ENCODE measurements around the gene C2orf76. TPM values are rescaled to one million over a fixed set of nuclear protein-coding genes. Genes with fewer than 3 reads are reported as not detected.
A peak's percentile ranks its signal among the peaks of the same experiment; 100 is the strongest.

Gene C2orf76
- total RNA-seq, 1 experiment from 2014 or later: 5.7 TPM

DNA sequence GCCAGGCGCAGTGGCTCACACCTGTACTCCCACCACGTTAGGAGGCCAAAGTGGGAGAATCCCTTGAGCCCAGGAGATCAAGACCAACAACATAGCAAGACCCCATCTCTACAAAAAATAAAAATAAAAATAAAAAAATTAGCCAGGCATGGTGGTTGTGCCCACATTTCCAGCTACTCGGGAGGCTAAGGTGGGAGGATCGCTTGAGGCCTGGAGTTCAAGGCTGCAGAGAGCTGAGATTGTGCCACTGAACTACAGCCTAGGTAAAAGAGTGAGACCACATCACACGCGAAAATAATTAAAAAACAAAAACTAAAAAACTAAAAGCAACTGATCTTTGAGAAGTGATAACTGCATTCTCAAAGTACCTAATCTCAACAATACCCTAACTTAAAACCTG is 1.8 kb downstream of the C2orf76 start:
- Histone ChIP-seq H3K79me2 (ENCODE audit: insufficient read depth, low read length) (peaks cover 1% of the 10 kb centered on the region; the same call in 1 of the 2 replicates), H4K20me1 (ENCODE audit: control insufficient read depth, insufficient read depth, insufficient read length) (no peaks in the 10 kb centered on the region)
- TF ChIP-seq, protein P1, sequence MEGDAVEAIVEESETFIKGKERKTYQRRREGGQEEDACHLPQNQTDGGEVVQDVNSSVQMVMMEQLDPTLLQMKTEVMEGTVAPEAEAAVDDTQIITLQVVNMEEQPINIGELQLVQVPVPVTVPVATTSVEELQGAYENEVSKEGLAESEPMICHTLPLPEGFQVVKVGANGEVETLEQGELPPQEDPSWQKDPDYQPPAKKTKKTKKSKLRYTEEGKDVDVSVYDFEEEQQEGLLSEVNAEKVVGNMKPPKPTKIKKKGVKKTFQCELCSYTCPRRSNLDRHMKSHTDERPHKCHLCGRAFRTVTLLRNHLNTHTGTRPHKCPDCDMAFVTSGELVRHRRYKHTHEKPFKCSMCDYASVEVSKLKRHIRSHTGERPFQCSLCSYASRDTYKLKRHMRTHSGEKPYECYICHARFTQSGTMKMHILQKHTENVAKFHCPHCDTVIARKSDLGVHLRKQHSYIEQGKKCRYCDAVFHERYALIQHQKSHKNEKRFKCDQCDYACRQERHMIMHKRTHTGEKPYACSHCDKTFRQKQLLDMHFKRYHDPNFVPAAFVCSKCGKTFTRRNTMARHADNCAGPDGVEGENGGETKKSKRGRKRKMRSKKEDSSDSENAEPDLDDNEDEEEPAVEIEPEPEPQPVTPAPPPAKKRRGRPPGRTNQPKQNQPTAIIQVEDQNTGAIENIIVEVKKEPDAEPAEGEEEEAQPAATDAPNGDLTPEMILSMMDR (conservative IDR thresholded peaks at IDR 0.05): no peak

More for the DNA sequence above, 1.8 kb downstream of the C2orf76 start:
- DNase-seq: no peak
- H3K56ac ChIP-seq (ENCODE audit: insufficient read length, low read depth, low read length): no peak overlapping the region
- H2AK5ac ChIP-seq (ENCODE audit: insufficient read length, low read length): no peak overlapping the region
- Mint-ChIP-seq H3K36me3 (ENCODE audit: insufficient read depth in 1 of 3, low read depth in 3 of 3) (peaks cover 11 to 16% (median 12%) of the 10 kb centered on the region in 3 experiments; a peak in 6 of 7 replicates), H3K27me3 (ENCODE audit: low read depth) (no peaks in the 10 kb centered on the region), H3K9me3 (no peaks in the 10 kb centered on the region), H3K27ac (no peak overlapping the region), H3K4me3 (peak overlapping the region; percentile 19 to 99; a peak in 3 of 5 replicates), H3K4me1 (peaks cover 19 to 23% of the 10 kb centered on the region in 2 experiments)
- H2BK15ac ChIP-seq (ENCODE audit: low read depth, low read length): no peak overlapping the region
- H3K4me2 ChIP-seq (ENCODE audit: insufficient read depth, insufficient read length, low read length): no peak overlapping the region
- no peak overlapping the region for H3K18ac ChIP-seq (ENCODE audit: insufficient read length, low read depth, low read length)
- no peak overlapping the region for H3K9ac ChIP-seq (ENCODE audit: extremely low read depth, insufficient read length, low read length)
- H2BK20ac ChIP-seq (ENCODE audit: low read depth, low read length, poor library complexity, severe bottlenecking): no peak overlapping the region
- H2BK120ac ChIP-seq (ENCODE audit: low read depth, low read length, poor library complexity, severe bottlenecking): no peak overlapping the region
- H3K4ac ChIP-seq (ENCODE audit: low read depth, low read length): no peak overlapping the region
- H4K91ac ChIP-seq (ENCODE audit: insufficient read length, low read depth, low read length): no peak overlapping the region
- no peak overlapping the region for H2BK12ac ChIP-seq (ENCODE audit: insufficient read length, low read depth, low read length)
- H4K5ac ChIP-seq (ENCODE audit: insufficient read length, low read depth, low read length): no peak overlapping the region
- no peak overlapping the region for H2AFZ ChIP-seq (ENCODE audit: low read length)
- H3K23ac ChIP-seq (ENCODE audit: insufficient read length, low read depth, low read length): no peak overlapping the region
- no peaks in the 10 kb centered on the region for H3K27me3 ChIP-seq (ENCODE audit: insufficient read depth, low read length)
- H3K27ac ChIP-seq (ENCODE audit: insufficient read length, low read depth, low read length): no peak overlapping the region
- H2BK5ac ChIP-seq (ENCODE audit: insufficient read length, low read length): no peak overlapping the region
- peaks cover 3% of the 10 kb centered on the region; the same call in 1 of the 2 replicates for H3K4me1 ChIP-seq (ENCODE audit: insufficient read depth, low read length)
- H3K14ac ChIP-seq (ENCODE audit: insufficient read depth, low read length): no peak overlapping the region
- H3K9me3 ChIP-seq (ENCODE audit: control insufficient read depth, low read depth, low read length): no peaks in the 10 kb centered on the region
- H3K23me2 ChIP-seq (ENCODE audit: insufficient read length, low read depth, low read length, poor library complexity, severe bottlenecking): peaks cover 20% of the 10 kb centered on the region
- no peak overlapping the region for H3T11ph ChIP-seq (ENCODE audit: low read length)
- H3K79me1 ChIP-seq (ENCODE audit: insufficient read depth, low read depth, low read length, poor library complexity, severe bottlenecking): peaks cover 3% of the 10 kb centered on the region
- H4K8ac ChIP-seq (replicated peaks; ENCODE audit: insufficient read length, low read depth, low read length): no peak overlapping the region
- no CpG with 5 or more reads among the region's 6 CpGs for WGBS (ENCODE audit: extremely low coverage, insufficient read length, low lambda C conversion rate)

Measured in H9 (cell line).